Endodermal cell (in vitro differentiated cells): ENCODE data around the gene DGCR8. TPM values are rescaled to one million over a fixed set of nuclear protein-coding genes. Genes with fewer than 3 reads are reported as not detected.

Experiments used
- DNase-seq: peaks from one replicate; pipeline ENCODE4 v3.0.0-alpha.2; 2017
- H3K27ac ChIP-seq: 2 replicates; pipeline ENCODE4 v1.5.1; 2013; ENCODE audit warnings: mild to moderate bottlenecking, low read depth, low read length, moderate library complexity
- H3K27me3 ChIP-seq: 2 replicates; pipeline ENCODE4 v1.6.1; 2013; ENCODE audit warnings: mild to moderate bottlenecking, low read length, moderate library complexity; ENCODE audit not compliant: insufficient read depth, control insufficient read depth, poor library complexity, severe bottlenecking
- H3K36me3 ChIP-seq: 2 replicates; pipeline ENCODE4 v1.7.0; 2013; ENCODE audit warnings: mild to moderate bottlenecking, low read length, moderate library complexity; ENCODE audit not compliant: control insufficient read depth, insufficient read depth
- H3K4me1 ChIP-seq: one replicate; pipeline ENCODE4 v1.7.0; 2013; ENCODE audit warnings: low read length; ENCODE audit not compliant: control insufficient read depth, insufficient read depth
- H3K4me3 ChIP-seq: 2 replicates; pipeline ENCODE4 v1.5.1; 2013; ENCODE audit warnings: mild to moderate bottlenecking, low read length, moderate library complexity
- H3K9ac ChIP-seq: 2 replicates; pipeline ENCODE4 v1.6.1; 2013; ENCODE audit warnings: mild to moderate bottlenecking, low read length, moderate library complexity; ENCODE audit not compliant: poor library complexity, severe bottlenecking; ENCODE audit errors: extremely low read depth
- H3K9me3 ChIP-seq: 2 replicates; pipeline ENCODE4 v1.6.1; 2013; ENCODE audit warnings: mild to moderate bottlenecking, low read length, moderate library complexity; ENCODE audit not compliant: control insufficient read depth
- H3K27ac Mint-ChIP-seq: 2 replicates; pipeline ENCODE4 v1.8.0; 2020; ENCODE audit warnings: mixed read lengths
- H3K27me3 Mint-ChIP-seq: 2 replicates; pipeline ENCODE4 v1.8.0; 2021; ENCODE audit warnings: mild to moderate bottlenecking, mixed read lengths; ENCODE audit not compliant: insufficient read depth
- H3K36me3 Mint-ChIP-seq: 2 replicates; pipeline ENCODE4 v1.8.0; 2020; ENCODE audit warnings: low read depth, mixed read lengths
- H3K4me1 Mint-ChIP-seq: 2 replicates; pipeline ENCODE4 v1.8.0; 2020; ENCODE audit warnings: mixed read lengths
- H3K4me3 Mint-ChIP-seq: 2 replicates; pipeline ENCODE4 v1.8.0; 2020; ENCODE audit warnings: mild to moderate bottlenecking, moderate library complexity, mixed read lengths
- H3K9me3 Mint-ChIP-seq: 2 replicates; pipeline ENCODE4 v1.8.0; 2020; ENCODE audit warnings: mild to moderate bottlenecking, mixed read lengths
- WGBS, 2 experiments: methylation state at CpG; one replicate each; pipeline versions ENCODE4 v1.1.5 to v1.1.7; 2013; ENCODE audit warnings: missing lambda C conversion rate in 2 of 2, mixed read lengths in 1 of 2; ENCODE audit not compliant: insufficient coverage in 1 of 2, insufficient read length in 1 of 2; 5-methylcytosine and 5-hydroxymethylcytosine counted together
- total RNA-seq, 2 donors: library from RNA; stranded (reverse); fragmentation: NEBNext Ultra II Directional in 1 of 2; extraction: Animal tissue kit (Norgen Biotek cat#: 25700) in 1 of 2; gene quantifications; 2 replicates in 1 of 2; 3 replicates in 1 of 2; pipeline ENCODE4 v1.2.1, GENCODE V29; 2021
- TF ChIP-seq, protein P1 (sequence below): fragments of 200-600 bp; sonication (generic); conservative IDR thresholded peaks from 2 replicates; pipeline ENCODE4 v1.5.0; 2021; ENCODE audit warnings: antibody characterized with exemption, mild to moderate bottlenecking

The DGCR8 gene
- total RNA-seq, 2 donors from 2014 or later, result 61.3 to 76.1 TPM

DNA sequence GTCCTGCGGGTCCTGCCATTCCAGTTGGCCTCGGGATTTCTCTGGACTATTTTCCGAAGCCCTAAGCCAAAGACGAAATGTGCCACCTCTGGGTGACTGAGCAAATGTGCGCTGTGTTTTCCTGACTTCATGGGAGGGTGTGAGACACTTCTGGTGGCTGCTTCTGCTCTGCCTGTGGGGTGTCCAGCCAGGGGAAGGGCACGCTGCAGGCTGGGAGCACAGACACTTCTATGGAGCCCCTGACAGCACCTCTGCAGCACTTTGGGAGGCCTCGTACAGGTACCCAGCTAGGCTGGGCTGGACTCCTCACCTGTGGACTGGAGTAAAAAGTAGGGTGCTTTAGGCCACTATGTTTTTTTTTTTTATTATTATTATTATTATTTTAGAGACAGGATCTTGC, 41.5 kb upstream of the DGCR8 start:
- H3K4me3 ChIP-seq, result no peak overlapping the region
- Mint-ChIP-seq H3K27me3 (no peaks in the 10 kb centered on the region), H3K27ac (no peak overlapping the region), H3K9me3 (no peaks in the 10 kb centered on the region), H3K36me3 (peaks cover 30% of the 10 kb centered on the region), H3K4me3 (no peak overlapping the region), H3K4me1 (peaks cover 5% of the 10 kb centered on the region)
- peaks cover 9% of the 10 kb centered on the region for H3K36me3 ChIP-seq
- no peak for DNase-seq
- no peak overlapping the region for H3K9ac ChIP-seq
- no peaks in the 10 kb centered on the region for H3K9me3 ChIP-seq
- H3K27ac ChIP-seq, result no peak overlapping the region
- WGBS, 2 experiments, result 92 to 100% methylated on average over 6 to 7 of the region's 7 CpGs
- no peaks in the 10 kb centered on the region for H3K4me1 ChIP-seq
- TF ChIP-seq, protein P1, sequence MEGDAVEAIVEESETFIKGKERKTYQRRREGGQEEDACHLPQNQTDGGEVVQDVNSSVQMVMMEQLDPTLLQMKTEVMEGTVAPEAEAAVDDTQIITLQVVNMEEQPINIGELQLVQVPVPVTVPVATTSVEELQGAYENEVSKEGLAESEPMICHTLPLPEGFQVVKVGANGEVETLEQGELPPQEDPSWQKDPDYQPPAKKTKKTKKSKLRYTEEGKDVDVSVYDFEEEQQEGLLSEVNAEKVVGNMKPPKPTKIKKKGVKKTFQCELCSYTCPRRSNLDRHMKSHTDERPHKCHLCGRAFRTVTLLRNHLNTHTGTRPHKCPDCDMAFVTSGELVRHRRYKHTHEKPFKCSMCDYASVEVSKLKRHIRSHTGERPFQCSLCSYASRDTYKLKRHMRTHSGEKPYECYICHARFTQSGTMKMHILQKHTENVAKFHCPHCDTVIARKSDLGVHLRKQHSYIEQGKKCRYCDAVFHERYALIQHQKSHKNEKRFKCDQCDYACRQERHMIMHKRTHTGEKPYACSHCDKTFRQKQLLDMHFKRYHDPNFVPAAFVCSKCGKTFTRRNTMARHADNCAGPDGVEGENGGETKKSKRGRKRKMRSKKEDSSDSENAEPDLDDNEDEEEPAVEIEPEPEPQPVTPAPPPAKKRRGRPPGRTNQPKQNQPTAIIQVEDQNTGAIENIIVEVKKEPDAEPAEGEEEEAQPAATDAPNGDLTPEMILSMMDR, result no peak
- no peaks in the 10 kb centered on the region for H3K27me3 ChIP-seq

DNA sequence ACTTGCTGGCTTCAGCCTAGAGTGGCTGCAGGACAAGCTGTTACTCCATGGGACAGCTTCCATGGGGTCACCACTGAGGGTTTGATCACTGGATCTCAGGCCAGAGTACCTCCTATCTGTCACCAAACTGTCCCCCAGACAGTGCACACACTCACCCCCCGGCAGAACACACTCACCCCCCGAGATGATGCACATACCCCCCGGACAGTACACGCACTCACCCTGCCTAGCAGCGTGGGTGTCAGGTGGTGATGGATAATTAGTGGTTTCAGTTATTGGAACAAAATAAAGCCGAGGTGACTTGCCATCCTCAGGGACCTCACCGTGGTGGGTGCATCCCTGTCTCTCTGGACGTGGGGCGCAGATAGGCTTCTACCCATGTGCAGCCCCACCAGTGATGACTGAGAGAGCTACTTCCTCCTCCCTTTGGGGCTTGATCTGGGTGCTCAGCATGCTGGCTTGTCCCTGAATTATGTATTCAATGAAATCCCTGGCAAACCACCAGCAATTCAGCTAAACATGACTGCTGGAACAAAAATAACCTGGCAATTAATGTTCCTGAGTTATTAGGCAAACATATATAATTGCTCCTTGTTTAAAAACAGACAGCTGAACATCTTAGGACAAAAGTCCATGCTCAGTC, 40.2 kb upstream of the DGCR8 start:
- Mint-ChIP-seq H3K27me3 (no peaks in the 10 kb centered on the region), H3K27ac (no peak overlapping the region), H3K36me3 (peaks cover 35% of the 10 kb centered on the region), H3K4me3 (no peak overlapping the region), H3K9me3 (no peaks in the 10 kb centered on the region), H3K4me1 (peaks cover 5% of the 10 kb centered on the region)
- no peak overlapping the region for H3K9ac ChIP-seq
- WGBS, 2 experiments, result 90 to 97% methylated on average over 8 of the region's 9 CpGs
- H3K9me3 ChIP-seq, result no peaks in the 10 kb centered on the region
- no peaks in the 10 kb centered on the region for H3K4me1 ChIP-seq
- H3K27ac ChIP-seq, result no peak overlapping the region
- H3K36me3 ChIP-seq, result peaks cover 9% of the 10 kb centered on the region
- no peak for DNase-seq
- no peak overlapping the region for H3K4me3 ChIP-seq
- TF ChIP-seq, protein P1, result no peak
- H3K27me3 ChIP-seq, result no peaks in the 10 kb centered on the region

DNA sequence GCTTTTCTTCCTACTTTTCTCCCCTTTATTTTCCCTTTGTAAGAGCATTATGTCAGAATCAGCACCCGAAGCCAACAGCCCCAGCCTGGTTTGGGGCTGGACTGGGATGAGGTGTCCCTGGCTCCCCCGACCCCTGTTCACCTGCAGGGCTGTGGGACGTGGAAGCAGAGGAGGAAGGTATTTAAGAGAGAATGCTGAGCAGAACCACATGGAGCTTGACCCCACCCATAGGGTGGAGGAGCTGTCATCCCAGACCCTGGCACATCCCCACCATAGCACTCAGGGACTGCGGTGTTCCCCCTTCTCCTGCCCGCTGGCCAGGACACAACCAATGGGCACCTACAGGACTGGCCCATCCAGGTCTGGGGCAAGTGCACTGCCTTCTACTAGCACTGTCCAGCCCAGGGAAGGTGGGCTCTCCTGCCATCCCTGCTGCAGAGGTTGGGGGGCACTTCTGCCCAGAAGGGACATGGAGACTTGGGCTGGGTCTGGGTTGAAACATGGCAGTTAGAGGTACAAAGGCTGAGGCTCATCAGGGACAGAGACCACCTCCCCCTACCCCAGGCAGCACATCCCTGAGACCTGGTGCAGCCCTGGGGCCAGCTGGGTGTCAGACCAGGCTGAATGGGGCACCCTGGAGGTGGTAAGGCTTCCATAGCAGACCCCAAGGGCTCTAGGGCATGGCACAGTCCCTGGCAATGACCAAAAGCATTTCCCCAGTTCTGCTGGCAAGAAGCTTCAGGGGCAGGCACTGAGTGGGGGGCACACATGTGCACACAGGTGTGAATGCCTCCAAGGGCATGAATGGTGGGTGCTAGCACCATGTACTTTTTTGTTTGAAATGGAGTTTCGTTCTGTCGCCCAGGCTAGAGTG, 39.5 kb upstream of the DGCR8 start:
- H3K9me3 ChIP-seq, result no peaks in the 10 kb centered on the region
- H3K9ac ChIP-seq, result no peak overlapping the region
- H3K9me3 Mint-ChIP-seq, result no peaks in the 10 kb centered on the region
- H3K27me3 Mint-ChIP-seq, result no peaks in the 10 kb centered on the region
- peaks cover 9% of the 10 kb centered on the region for H3K36me3 ChIP-seq
- H3K27ac ChIP-seq, result no peak overlapping the region
- H3K4me1 Mint-ChIP-seq, result peaks cover 3% of the 10 kb centered on the region
- H3K4me3 ChIP-seq, result no peak overlapping the region
- no peaks in the 10 kb centered on the region for H3K27me3 ChIP-seq
- H3K4me1 ChIP-seq, result no peaks in the 10 kb centered on the region
- WGBS, 2 experiments, result 87 to 98% methylated on average over 3 to 7 of the region's 7 CpGs
- H3K36me3 Mint-ChIP-seq, result peaks cover 35% of the 10 kb centered on the region
- DNase-seq, result no peak
- no peak overlapping the region for H3K27ac Mint-ChIP-seq
- TF ChIP-seq, protein P1, result no peak
- H3K4me3 Mint-ChIP-seq, result no peak overlapping the region
